Left ventricle myocardium inferior (tissue), 1 donor: Measurements from ENCODE around the gene SLC24A3. TPM values are rescaled to one million over a fixed set of nuclear protein-coding genes. Genes with fewer than 3 reads are reported as not detected.

Experiments used
- DNase-seq: peaks from one replicate; pipeline ENCODE4 v3.0.0-alpha.2; 2020
- H3K27ac ChIP-seq: fragments of 200-600 bp; replicated peaks from 2 replicates; pipeline ENCODE4 v1.8.0; 2021
- H3K27me3 ChIP-seq: fragments of 200-600 bp; 2 replicates; pipeline ENCODE4 v1.8.0; 2021; ENCODE audit warnings: low read depth
- H3K36me3 ChIP-seq: fragments of 200-600 bp; 2 replicates; pipeline ENCODE4 v1.8.0; 2021
- H3K4me1 ChIP-seq: fragments of 200-600 bp; 2 replicates; pipeline ENCODE4 v1.8.0; 2021
- H3K4me3 ChIP-seq: fragments of 200-600 bp; 2 replicates; pipeline ENCODE4 v1.8.0; 2021; ENCODE audit warnings: mild to moderate bottlenecking, moderate library complexity
- H3K9me3 ChIP-seq: fragments of 200-600 bp; replicated peaks from 2 replicates; pipeline ENCODE4 v1.8.0; 2021
- intact Hi-C: fragments of 100-400 bp; cut with micrococcal nuclease; formaldehyde crosslinking; loops from one replicate; pipeline ENCODE4 v1.11.0; 2022
- total RNA-seq: library from RNA; stranded (reverse); fragmentation: NEBNext Ultra II Directional; extraction: Animal tissue kit (Norgen Biotek cat#: 25700); gene quantifications from one replicate; pipeline ENCODE4 v1.2.1, GENCODE V29; 2021
- TF ChIP-seq, protein P1 (sequence below): fragments of 200-600 bp; IDR thresholded peaks from 2 replicates; pipeline ENCODE4 v1.8.0; 2021; ENCODE audit warnings: antibody characterized with exemption, mild to moderate bottlenecking, borderline replicate concordance
- donor health status: DM: no; HTN: yes; CAD: no; lungs with severe emphysema.

Gene SLC24A3
- total RNA-seq, 1 donor from 2014 or later, result 1.3 TPM

DNA sequence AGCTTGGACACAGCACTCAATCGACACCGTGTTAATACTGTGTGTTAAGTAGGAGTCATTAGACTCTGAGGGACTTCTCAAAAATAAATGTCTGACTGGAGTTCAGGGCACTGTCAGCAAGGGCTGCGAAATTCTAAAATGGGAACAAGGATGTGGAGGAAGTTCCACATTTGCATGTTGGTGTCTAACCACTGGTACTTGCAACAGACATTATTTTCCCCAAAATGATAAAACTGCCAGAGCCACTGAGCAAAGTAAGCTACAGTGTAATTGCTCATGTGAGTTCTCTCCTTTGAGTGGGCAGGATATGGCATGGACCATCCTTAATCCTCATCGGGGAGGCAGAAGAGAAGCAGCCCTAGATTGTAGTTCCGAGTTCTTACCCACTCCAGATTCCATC, 215.9 kb downstream of the SLC24A3 start:
- TF ChIP-seq, protein P1, sequence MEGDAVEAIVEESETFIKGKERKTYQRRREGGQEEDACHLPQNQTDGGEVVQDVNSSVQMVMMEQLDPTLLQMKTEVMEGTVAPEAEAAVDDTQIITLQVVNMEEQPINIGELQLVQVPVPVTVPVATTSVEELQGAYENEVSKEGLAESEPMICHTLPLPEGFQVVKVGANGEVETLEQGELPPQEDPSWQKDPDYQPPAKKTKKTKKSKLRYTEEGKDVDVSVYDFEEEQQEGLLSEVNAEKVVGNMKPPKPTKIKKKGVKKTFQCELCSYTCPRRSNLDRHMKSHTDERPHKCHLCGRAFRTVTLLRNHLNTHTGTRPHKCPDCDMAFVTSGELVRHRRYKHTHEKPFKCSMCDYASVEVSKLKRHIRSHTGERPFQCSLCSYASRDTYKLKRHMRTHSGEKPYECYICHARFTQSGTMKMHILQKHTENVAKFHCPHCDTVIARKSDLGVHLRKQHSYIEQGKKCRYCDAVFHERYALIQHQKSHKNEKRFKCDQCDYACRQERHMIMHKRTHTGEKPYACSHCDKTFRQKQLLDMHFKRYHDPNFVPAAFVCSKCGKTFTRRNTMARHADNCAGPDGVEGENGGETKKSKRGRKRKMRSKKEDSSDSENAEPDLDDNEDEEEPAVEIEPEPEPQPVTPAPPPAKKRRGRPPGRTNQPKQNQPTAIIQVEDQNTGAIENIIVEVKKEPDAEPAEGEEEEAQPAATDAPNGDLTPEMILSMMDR, result no peak
- no peak overlapping the region for H3K4me3 ChIP-seq
- no peak overlapping the region for H3K27ac ChIP-seq
- H3K36me3 ChIP-seq, result no peaks in the 10 kb centered on the region
- DNase-seq, result no peak
- intact Hi-C loops, result no loop called here
- no peaks in the 10 kb centered on the region for H3K4me1 ChIP-seq
- peaks cover 39% of the 10 kb centered on the region for H3K27me3 ChIP-seq
- H3K9me3 ChIP-seq, result no peaks in the 10 kb centered on the region

DNA sequence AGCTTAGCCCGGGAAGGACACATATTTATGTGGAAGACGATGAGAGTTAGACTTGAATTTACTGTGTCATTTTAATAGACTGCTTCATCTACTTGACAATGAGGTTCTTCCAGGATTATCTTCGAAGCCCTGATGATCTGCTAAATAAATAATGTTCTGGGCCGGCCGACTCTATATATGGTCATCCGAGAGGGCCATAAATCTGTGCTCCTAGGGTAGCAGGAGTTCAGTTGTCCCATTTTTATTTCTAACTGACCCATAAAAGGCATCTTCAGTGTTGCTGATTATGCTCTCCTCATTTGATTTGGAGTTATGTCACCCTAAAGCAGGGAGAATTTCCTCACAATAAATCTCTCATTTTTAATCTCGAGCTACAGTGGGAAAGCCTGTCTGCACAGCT, 217.1 kb downstream of the SLC24A3 start:
- intact Hi-C loops, result no loop called here
- no peak for DNase-seq
- H3K27ac ChIP-seq, result no peak overlapping the region
- H3K9me3 ChIP-seq, result no peaks in the 10 kb centered on the region
- no peaks in the 10 kb centered on the region for H3K4me1 ChIP-seq
- H3K36me3 ChIP-seq, result no peaks in the 10 kb centered on the region
- TF ChIP-seq, protein P1, result no peak
- H3K4me3 ChIP-seq, result no peak overlapping the region
- peaks cover 28% of the 10 kb centered on the region for H3K27me3 ChIP-seq

DNA sequence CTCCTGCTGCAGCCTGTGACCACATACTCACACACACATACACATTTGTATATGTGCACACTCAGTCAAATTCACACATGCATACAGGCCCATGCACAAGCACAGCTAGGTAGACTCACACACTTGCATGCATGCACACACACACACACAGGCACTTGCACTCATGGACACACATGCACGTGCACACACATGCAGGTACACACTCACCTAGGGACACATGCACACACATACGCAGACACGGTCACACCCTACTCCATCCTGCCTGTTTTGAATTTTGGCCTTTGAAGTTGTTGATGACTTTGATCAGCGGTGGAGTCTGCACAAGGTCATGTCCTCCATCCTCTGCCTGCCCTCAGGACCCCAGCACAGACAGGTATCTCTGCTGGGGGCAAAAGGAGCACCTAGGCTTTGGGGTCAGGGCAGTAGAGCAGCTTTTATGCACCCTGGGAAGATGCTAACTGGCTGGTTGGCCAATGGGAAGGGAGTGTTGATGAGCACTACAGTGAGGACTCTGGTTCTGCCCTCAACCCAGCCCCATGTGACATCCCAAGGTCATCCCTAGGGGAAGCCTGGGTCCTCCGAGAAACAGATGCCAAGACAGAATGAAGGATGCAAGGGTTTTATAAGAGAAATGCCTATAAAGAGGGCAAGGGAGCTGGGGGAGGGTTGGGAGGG, 218.3 kb downstream of the SLC24A3 start:
- intact Hi-C loops, result no loop called here
- TF ChIP-seq, protein P1, result no peak
- DNase-seq, result no peak
- no peak overlapping the region for H3K4me3 ChIP-seq
- no peaks in the 10 kb centered on the region for H3K36me3 ChIP-seq
- H3K27me3 ChIP-seq, result peaks cover 28% of the 10 kb centered on the region
- H3K9me3 ChIP-seq, result no peaks in the 10 kb centered on the region
- H3K4me1 ChIP-seq, result no peaks in the 10 kb centered on the region
- no peak overlapping the region for H3K27ac ChIP-seq

DNA sequence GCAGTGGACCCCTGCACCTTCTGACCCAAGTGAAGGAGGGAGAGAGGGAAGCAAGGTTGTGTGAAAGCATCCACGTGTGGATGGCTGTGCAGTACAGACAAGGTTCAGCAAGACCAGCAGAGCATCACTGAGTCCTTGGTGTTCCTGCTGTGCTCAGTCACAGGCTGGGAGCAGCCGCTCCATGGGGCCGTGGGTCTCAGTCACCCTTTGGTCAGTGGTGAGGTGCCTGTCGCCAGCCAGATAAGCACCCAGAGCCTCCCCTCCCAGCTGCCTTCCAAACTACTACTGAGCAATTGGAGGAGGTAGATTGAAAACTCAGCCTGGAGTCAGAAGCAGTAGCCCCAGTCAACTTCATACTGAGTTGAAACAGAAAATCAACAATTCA, 218.9 kb downstream of the SLC24A3 start:
- no peaks in the 10 kb centered on the region for H3K9me3 ChIP-seq
- peaks cover 28% of the 10 kb centered on the region for H3K27me3 ChIP-seq
- H3K4me3 ChIP-seq, result no peak overlapping the region
- no peaks in the 10 kb centered on the region for H3K4me1 ChIP-seq
- no peaks in the 10 kb centered on the region for H3K36me3 ChIP-seq
- DNase-seq, result no peak
- intact Hi-C loops, result no loop called here
- no peak overlapping the region for H3K27ac ChIP-seq
- TF ChIP-seq, protein P1, result no peak

DNA sequence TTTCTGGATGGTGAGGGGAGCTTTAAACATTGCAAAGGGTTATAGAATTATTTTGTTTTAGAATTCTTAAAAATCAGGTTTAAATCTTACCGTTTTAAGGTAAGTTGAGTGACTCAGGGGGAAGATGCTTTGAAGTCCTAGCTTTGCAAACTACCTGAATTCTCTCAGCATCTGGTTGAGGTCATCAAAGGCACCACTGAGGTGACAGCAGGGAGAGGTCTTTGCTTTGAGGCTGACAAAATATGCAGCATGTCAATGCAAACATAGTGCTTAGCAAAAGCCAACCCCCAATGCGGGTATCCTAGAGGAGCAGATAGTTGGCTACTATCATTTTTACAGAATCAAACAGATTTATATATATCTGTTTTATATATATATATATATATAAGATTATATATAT, 219.5 kb downstream of the SLC24A3 start:
- intact Hi-C loops, result no loop called here
- no peak overlapping the region for H3K27ac ChIP-seq
- DNase-seq, result no peak
- no peaks in the 10 kb centered on the region for H3K4me1 ChIP-seq
- TF ChIP-seq, protein P1, result no peak
- H3K36me3 ChIP-seq, result no peaks in the 10 kb centered on the region
- peaks cover 23% of the 10 kb centered on the region for H3K27me3 ChIP-seq
- H3K9me3 ChIP-seq, result no peaks in the 10 kb centered on the region
- no peak overlapping the region for H3K4me3 ChIP-seq
